ENCODE data around the gene FRMD1. TPM values are rescaled to one million over a fixed set of nuclear protein-coding genes. Genes with fewer than 3 reads are reported as not detected.

Gene FRMD1
- total RNA-seq, 4 donors from 2014 or later, result 1.0 TPM; not detected in 3

- Histone ChIP-seq H3K27me3 (no peaks in the 10 kb centered on the region), H3K36me3 (no peaks in the 10 kb centered on the region), H3K9me3 (no peaks in the 10 kb centered on the region), H3K4me1 (peaks cover 0 to 12% of the 10 kb centered on the region in 2 donors), H3K27ac (no peak overlapping the region), H3K4me3 (no peak overlapping the region)
- no peak for DNase-seq
- no peak for TF ChIP-seq POLR2A (IDR thresholded peaks at IDR 0.05)
- no peak for TF ChIP-seq CTCF (IDR thresholded peaks at IDR 0.05)
- intact Hi-C loops (cut with DNase I; ENCODE audit: low total_unique reads), result no loop called here
These were observed 32.3 kb downstream of the FRMD1 start for GRCh38 chr6:168046696-168047095.

- peaks cover 0 to 12% of the 10 kb centered on the region in 2 donors for H3K4me1 ChIP-seq
- no peaks in the 10 kb centered on the region for H3K9me3 ChIP-seq
- intact Hi-C loops (cut with DNase I; ENCODE audit: low total_unique reads), result no loop called here
- no peaks in the 10 kb centered on the region for H3K27me3 ChIP-seq
- no peak overlapping the region for H3K4me3 ChIP-seq
- no peak overlapping the region for H3K27ac ChIP-seq
- DNase-seq, result no peak
- TF ChIP-seq CTCF (IDR thresholded peaks at IDR 0.05) (no peak), POLR2A (IDR thresholded peaks at IDR 0.05) (no peak)
- no peaks in the 10 kb centered on the region for H3K36me3 ChIP-seq
These were observed 33.0 kb downstream of the FRMD1 start for GRCh38 chr6:168045706-168046620.

- intact Hi-C loops (cut with DNase I; ENCODE audit: low total_unique reads), result no loop called here
- H3K36me3 ChIP-seq, result no peaks in the 10 kb centered on the region
- no peaks in the 10 kb centered on the region for H3K27me3 ChIP-seq
- no peak overlapping the region for H3K4me3 ChIP-seq
- peaks cover 0 to 12% of the 10 kb centered on the region in 2 donors for H3K4me1 ChIP-seq
- TF ChIP-seq POLR2A (IDR thresholded peaks at IDR 0.05) (no peak), CTCF (IDR thresholded peaks at IDR 0.05) (no peak)
- H3K9me3 ChIP-seq, result peaks cover 0 to 3% of the 10 kb centered on the region in 2 donors
- no peak overlapping the region for H3K27ac ChIP-seq
- DNase-seq, result no peak
These were observed 33.8 kb downstream of the FRMD1 start for GRCh38 chr6:168045141-168045691.

- Histone ChIP-seq H3K4me3 (no peak overlapping the region), H3K27me3 (no peaks in the 10 kb centered on the region), H3K9me3 (peaks cover 0 to 8% of the 10 kb centered on the region in 2 donors), H3K36me3 (no peaks in the 10 kb centered on the region), H3K4me1 (peaks cover 0 to 12% of the 10 kb centered on the region in 2 donors), H3K27ac (no peak overlapping the region)
- intact Hi-C loops (cut with DNase I; ENCODE audit: low total_unique reads), result no loop called here
- TF ChIP-seq CTCF (IDR thresholded peaks at IDR 0.05) (no peak), POLR2A (IDR thresholded peaks at IDR 0.05) (no peak)
- DNase-seq, result no peak
These were observed 34.4 kb downstream of the FRMD1 start for GRCh38 chr6:168044521-168045130.
